Sigmoid colon (tissue), 3 donors: ENCODE measurements around the gene NUP188.

ENCODE experiments used
- POLR2A ChIP-seq, 2 donors: fragments of 450-650 bp; IDR thresholded peaks; one replicate each; pipeline ENCODE4 v1.6.1; 2016; ENCODE audit warnings: antibody characterized with exemption in 2 of 2, mild to moderate bottlenecking in 2 of 2, moderate library complexity in 2 of 2
- TF ChIP-seq, protein P1 (sequence below), 4 experiments: fragments of 450-650 bp in 3 of 4; fragments of 200-600 bp in 1 of 4; IDR thresholded peaks; one replicate each; pipeline ENCODE4 v1.5.1; 2016 to 2019; ENCODE audit warnings: antibody characterized with exemption in 4 of 4, mild to moderate bottlenecking in 3 of 4, moderate library complexity in 2 of 4

DNA sequence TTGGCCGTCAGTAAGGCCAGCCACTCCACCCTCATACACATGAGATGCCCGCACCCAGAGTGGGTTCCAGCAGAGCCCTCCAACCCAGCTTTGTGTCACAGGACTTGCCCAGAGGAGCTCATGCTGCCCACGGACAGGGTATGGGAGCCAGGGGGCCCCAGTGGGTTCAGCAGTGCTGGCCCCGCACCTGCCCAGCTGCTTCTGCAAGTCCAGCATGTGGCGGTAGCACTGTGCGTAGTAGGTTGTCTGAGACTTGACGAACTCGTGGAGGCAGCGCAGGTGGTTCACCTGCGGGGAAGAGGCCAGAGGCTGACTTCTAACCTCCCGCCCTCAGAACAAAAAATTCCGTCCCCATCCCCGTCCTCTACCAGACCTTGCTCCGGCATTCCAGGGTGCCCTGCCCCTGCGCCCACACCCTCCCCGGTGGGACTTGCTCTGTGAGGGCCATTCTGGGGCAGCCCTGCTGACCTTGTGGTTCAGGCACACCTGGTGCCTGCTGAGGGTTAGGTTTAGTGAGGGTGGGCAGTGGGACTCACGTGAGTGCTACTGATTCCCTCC is 62.2 kb downstream of the NUP188 start:
- TF ChIP-seq, protein P1, sequence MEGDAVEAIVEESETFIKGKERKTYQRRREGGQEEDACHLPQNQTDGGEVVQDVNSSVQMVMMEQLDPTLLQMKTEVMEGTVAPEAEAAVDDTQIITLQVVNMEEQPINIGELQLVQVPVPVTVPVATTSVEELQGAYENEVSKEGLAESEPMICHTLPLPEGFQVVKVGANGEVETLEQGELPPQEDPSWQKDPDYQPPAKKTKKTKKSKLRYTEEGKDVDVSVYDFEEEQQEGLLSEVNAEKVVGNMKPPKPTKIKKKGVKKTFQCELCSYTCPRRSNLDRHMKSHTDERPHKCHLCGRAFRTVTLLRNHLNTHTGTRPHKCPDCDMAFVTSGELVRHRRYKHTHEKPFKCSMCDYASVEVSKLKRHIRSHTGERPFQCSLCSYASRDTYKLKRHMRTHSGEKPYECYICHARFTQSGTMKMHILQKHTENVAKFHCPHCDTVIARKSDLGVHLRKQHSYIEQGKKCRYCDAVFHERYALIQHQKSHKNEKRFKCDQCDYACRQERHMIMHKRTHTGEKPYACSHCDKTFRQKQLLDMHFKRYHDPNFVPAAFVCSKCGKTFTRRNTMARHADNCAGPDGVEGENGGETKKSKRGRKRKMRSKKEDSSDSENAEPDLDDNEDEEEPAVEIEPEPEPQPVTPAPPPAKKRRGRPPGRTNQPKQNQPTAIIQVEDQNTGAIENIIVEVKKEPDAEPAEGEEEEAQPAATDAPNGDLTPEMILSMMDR (IDR thresholded peaks at IDR 0.05): no peak
- TF ChIP-seq POLR2A (IDR thresholded peaks at IDR 0.05): no peak
